OCI-LY7 (cell line): Measurements from ENCODE around the gene CCDC127. TPM values are rescaled to one million over a fixed set of nuclear protein-coding genes. Genes with fewer than 3 reads are reported as not detected.
"Not testable (repeated sequence)": the region's sequence is repeated elsewhere in the genome, so short reads cannot be mapped to it uniquely, and the experiment has no call there.

Experiments used
- BruUV-seq: library from RNA; stranded (reverse); fragments of 400-500 nt; replicated peaks from 2 replicates; lab custom pipeline; 2021; lab: Mats Ljungman, UMichigan
- CTCF ChIA-PET: fragments of 300-600 bp; sonication (Branson Sonifier 250); formaldehyde crosslinking; loops from one replicate; lab custom pipeline; 2022; ENCODE audit warnings: antibody characterized with exemption; ENCODE audit not compliant: unreplicated experiment; lab: Charles Lee
- POLR2A ChIA-PET: fragments of 300-600 bp; sonication (Branson Sonifier 250); formaldehyde crosslinking; loops from one replicate; lab custom pipeline; 2022; ENCODE audit warnings: antibody characterized with exemption; lab: Charles Lee
- DNase-seq: peaks from one replicate; pipeline ENCODE4 v3.0.0-alpha.2; 2015; ENCODE audit warnings: low spot score
- H2AFZ ChIP-seq: fragments of 200-600 bp; sonication (generic), shearing (Covaris generic); 2 replicates; pipeline ENCODE4 v1.6.1; 2014; ENCODE audit warnings: mild to moderate bottlenecking, antibody characterized with exemption, low read length, moderate library complexity
- H3K27ac ChIP-seq: fragments of 200-600 bp; sonication (generic); 2 replicates; pipeline ENCODE4 v1.5.1; 2014; ENCODE audit warnings: mixed run types, low read depth, mild to moderate bottlenecking, moderate library complexity, low read length, inconsistent platforms; ENCODE audit not compliant: poor library complexity, severe bottlenecking
- H3K36me3 ChIP-seq: fragments of 200-600 bp; sonication (generic); 2 replicates; pipeline ENCODE4 v1.6.1; 2014; ENCODE audit warnings: mild to moderate bottlenecking, antibody characterized with exemption, low read length, moderate library complexity, mixed read lengths; ENCODE audit not compliant: insufficient read depth
- H3K4me1 ChIP-seq: fragments of 200-600 bp; sonication (generic); 2 replicates; pipeline ENCODE4 v1.5.1; 2014; ENCODE audit warnings: mild to moderate bottlenecking, low read length; ENCODE audit not compliant: insufficient read depth, poor library complexity, severe bottlenecking
- H3K4me2 ChIP-seq: fragments of 200-600 bp; sonication (generic); 2 replicates; pipeline ENCODE4 v1.6.1; 2014; ENCODE audit warnings: mild to moderate bottlenecking, low read length
- H3K4me3 ChIP-seq: fragments of 200-600 bp; sonication (generic); 2 replicates; pipeline ENCODE4 v1.5.1; 2014; ENCODE audit warnings: mild to moderate bottlenecking, low read depth, low read length; ENCODE audit not compliant: poor library complexity, severe bottlenecking
- H3K79me2 ChIP-seq: fragments of 200-600 bp; sonication (generic); 2 replicates; pipeline ENCODE4 v1.6.1; 2016; ENCODE audit warnings: low read depth, mild to moderate bottlenecking, low read length, moderate library complexity, mixed read lengths; ENCODE audit not compliant: insufficient read depth
- H3K9me2 ChIP-seq: fragments of 200-600 bp; sonication (generic); 2 replicates; pipeline ENCODE4 v1.6.1; 2016; ENCODE audit warnings: mild to moderate bottlenecking, low read length, mixed read lengths; ENCODE audit not compliant: insufficient read depth
- H3K9me3 ChIP-seq: fragments of 200-600 bp; sonication (generic); 2 replicates; pipeline ENCODE4 v1.6.1; 2014; ENCODE audit warnings: mild to moderate bottlenecking, mixed run types, low read length, mixed read lengths
- H4K20me1 ChIP-seq: fragments of 200-600 bp; sonication (generic); 2 replicates; pipeline ENCODE4 v1.6.1; 2014; ENCODE audit warnings: mild to moderate bottlenecking, antibody characterized with exemption, low read length, moderate library complexity, mixed read lengths; ENCODE audit not compliant: insufficient read depth
- CTCF ChIP-seq: fragments of 200-600 bp; sonication (generic); conservative IDR thresholded peaks from 2 replicates; pipeline ENCODE4 v1.5.1; 2014; ENCODE audit warnings: mild to moderate bottlenecking, antibody characterized with exemption, low read length, moderate library complexity, mixed read lengths
- EZH2phosphoT487 ChIP-seq: fragments of 200-600 bp; sonication (generic); IDR thresholded peaks from 2 replicates; pipeline ENCODE4 v1.6.1; 2018; ENCODE audit warnings: low read depth, borderline replicate concordance, mild to moderate bottlenecking, mixed run types, antibody characterized with exemption, low read length, moderate library complexity, mixed read lengths
- intact Hi-C: fragments of 100-400 bp; cut with micrococcal nuclease; formaldehyde crosslinking; loops from one replicate; pipeline ENCODE4 v1.10.0; 2022; ENCODE audit not compliant: unreplicated experiment
- total RNA-seq, 2 experiments: library from RNA; depleted of rRNA in 1 of 2; stranded (reverse); fragments of >200 nt in 1 of 2; shearing (Covaris generic) in 1 of 2; gene quantifications; 2 replicates each; pipeline ENCODE4 v1.2.3, GENCODE V29; 2014 to 2022

Gene CCDC127
- total RNA-seq, 2 experiments from 2014 or later, result 10.8 to 12.4 TPM

DNA sequence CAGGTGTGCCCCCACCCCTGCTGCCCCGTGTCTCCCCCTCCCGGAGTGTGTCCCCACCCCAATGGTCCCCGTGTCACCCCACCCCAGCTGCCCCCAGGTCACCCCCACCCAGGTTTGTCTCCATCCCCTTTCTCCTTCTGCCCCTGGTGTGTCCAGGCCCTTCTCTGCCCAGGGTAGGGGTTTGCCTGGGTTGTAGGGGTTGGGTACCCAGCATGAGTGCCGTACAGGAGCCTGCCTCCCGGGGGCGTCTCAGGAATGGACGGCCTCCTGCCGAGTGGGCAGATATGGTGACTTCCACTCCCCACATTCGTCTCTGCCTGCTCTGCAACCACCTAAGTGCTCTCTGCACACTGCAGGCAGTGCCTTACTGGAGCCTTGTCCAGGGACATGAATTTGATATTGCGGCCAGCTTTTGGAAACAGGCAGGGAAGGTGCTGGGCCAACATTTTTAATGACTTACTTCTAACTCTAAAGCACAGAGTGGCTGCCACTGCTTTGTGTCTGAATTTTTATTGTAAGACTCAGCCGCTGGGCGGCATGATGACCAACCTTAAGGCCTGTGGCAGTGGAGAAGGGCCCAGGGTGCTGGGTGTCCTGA is 20.0 kb downstream of the CCDC127 start:
- intact Hi-C loops, result no loop called here
- ChIA-PET CTCF (no interaction called here), POLR2A (no interaction called here)
- H3K36me3 ChIP-seq, result peaks cover 9% of the 10 kb centered on the region
- H3K4me1 ChIP-seq, result peaks cover 67% of the 10 kb centered on the region
- H3K27ac ChIP-seq, result no peak overlapping the region
- no peak for DNase-seq
- H3K79me2 ChIP-seq, result peaks cover 6% of the 10 kb centered on the region; the same call in 1 of the 2 replicates
- no peaks in the 10 kb centered on the region for H3K9me2 ChIP-seq
- H2AFZ ChIP-seq, result no peak overlapping the region
- BruUV-seq, result no TSS peak
- no peaks in the 10 kb centered on the region for H3K9me3 ChIP-seq
- H3K4me3 ChIP-seq, result no peak overlapping the region
- H4K20me1 ChIP-seq, result no peaks in the 10 kb centered on the region
- TF ChIP-seq CTCF, result no peak
- no peak for TF ChIP-seq EZH2phosphoT487
- no peak overlapping the region for H3K4me2 ChIP-seq

DNA sequence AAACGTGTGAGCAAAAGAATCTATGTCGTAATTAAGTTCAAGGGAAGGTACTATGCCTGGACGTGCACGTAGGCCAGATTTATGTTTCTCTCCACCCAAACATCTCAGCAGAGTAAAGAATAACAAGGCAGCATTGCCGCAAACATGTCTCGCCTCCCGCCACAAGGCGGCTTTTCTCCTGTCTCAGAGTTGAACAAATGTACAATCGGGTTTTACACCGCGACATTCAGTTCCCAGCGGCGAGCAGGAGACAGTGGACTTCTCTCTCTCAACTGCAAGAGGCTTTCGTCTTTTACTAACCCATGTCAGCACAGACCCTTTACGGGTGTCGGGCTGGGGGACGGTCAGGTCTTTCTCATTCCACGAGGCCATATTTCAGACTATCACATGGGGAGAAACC is 20.9 kb downstream of the CCDC127 start:
- H3K36me3 ChIP-seq, H3K9me3 ChIP-seq, BruUV-seq, DNase-seq, H2AFZ ChIP-seq, intact Hi-C loops, CTCF ChIA-PET, H4K20me1 ChIP-seq, H3K79me2 ChIP-seq, H3K27ac ChIP-seq, H3K4me3 ChIP-seq, H3K9me2 ChIP-seq, POLR2A ChIA-PET, H3K4me2 ChIP-seq: not testable (repeated sequence)
- peaks cover 67% of the 10 kb centered on the region for H3K4me1 ChIP-seq

DNA sequence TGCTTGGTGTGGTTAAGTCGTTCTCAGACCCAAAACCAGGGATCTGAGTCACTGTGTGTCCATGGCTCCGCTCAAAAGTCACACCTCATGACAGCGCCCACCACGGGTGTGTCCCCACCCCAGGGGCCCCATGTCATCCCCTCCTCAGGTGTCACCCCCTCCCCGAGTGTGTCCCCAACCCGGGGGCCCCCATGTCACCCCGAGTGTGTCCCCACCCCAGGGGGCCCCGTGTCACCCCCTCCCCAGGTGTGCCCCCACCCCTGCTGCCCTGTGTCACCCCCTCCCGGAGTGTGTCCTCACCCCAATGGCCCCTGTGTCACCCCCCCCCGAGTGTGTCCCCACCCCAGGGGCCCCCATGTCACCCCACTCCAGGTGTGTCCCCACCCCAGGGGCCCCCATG is 21.6 kb downstream of the CCDC127 start:
- H3K27ac ChIP-seq, result no peak overlapping the region
- H4K20me1 ChIP-seq, result no peaks in the 10 kb centered on the region
- CTCF ChIA-PET, result no interaction called here
- H3K79me2 ChIP-seq, result peaks cover 6% of the 10 kb centered on the region; the same call in 1 of the 2 replicates
- no peak for DNase-seq
- peaks cover 9% of the 10 kb centered on the region for H3K36me3 ChIP-seq
- no peak overlapping the region for H3K4me3 ChIP-seq
- BruUV-seq, result no TSS peak
- no peak overlapping the region for H3K4me2 ChIP-seq
- H2AFZ ChIP-seq, result no peak overlapping the region
- H3K9me3 ChIP-seq, result no peaks in the 10 kb centered on the region
- intact Hi-C loops, result no loop called here
- POLR2A ChIA-PET, result no interaction called here
- H3K4me1 ChIP-seq, result peaks cover 67% of the 10 kb centered on the region
- no peak for TF ChIP-seq CTCF
- TF ChIP-seq EZH2phosphoT487, result no peak
- H3K9me2 ChIP-seq, result no peaks in the 10 kb centered on the region
